Metanephros (tissue), 1 donor: ENCODE data around the gene AGXT. TPM values are rescaled to one million over a fixed set of nuclear protein-coding genes. Genes with fewer than 3 reads are reported as not detected.

ENCODE experiments used
- total RNA-seq: library from RNA; depleted of rRNA; stranded (reverse); fragments of >200 nt; gene quantifications from one replicate; pipeline ENCODE4 v1.2.3, GENCODE V29; 2014

AGXT gene
- total RNA-seq = not detected

GRCh38 chr2:240868286-240869108 is at the start of gene AGXT:
TSS of gene AGXT (plus strand) at chr2:240868824. CDS start at chr2:240868866, 42 bp downstream.

GRCh38 chr2:240819858-240820606 is 48.6 kb upstream of the AGXT start, which contains the start of gene KIF1A:
TSS of gene KIF1A (minus strand) at chr2:240820219. CDS start at chr2:240797752, 22,467 bp downstream.

GRCh38 chr2:240895656-240896388 is 27.2 kb downstream of the AGXT start, which contains the start of gene MAB21L4:
TSS of gene MAB21L4 (minus strand) at chr2:240896156. CDS start at chr2:240895997, 159 bp downstream.

GRCh38 chr2:240906141-240906910 is 37.7 kb downstream of the AGXT start, which contains the start of gene CROCC2:
TSS of gene CROCC2 (plus strand) at chr2:240906336. CDS start at chr2:240906514, 178 bp downstream.

Other genes with a start within 250 kb of the AGXT start
- gene GPR35, start 243.3 kb upstream of the AGXT start, total RNA-seq = 2.5 TPM
- 0.58 TPM for gene AQP12B, start 185.9 kb upstream of the AGXT start, total RNA-seq
- not detected for gene AQP12A, start 177.0 kb upstream of the AGXT start, total RNA-seq
- 10.5 TPM for gene KIF1A, start 48.6 kb upstream of the AGXT start, total RNA-seq
- 0.35 TPM for gene MAB21L4, start 27.3 kb downstream of the AGXT start, total RNA-seq
- gene CROCC2, start 37.5 kb downstream of the AGXT start, total RNA-seq = 0.18 TPM
- 35.0 TPM for gene SNED1, start 129.8 kb downstream of the AGXT start, total RNA-seq
- gene MTERF4, start 233.5 kb downstream of the AGXT start, total RNA-seq = 48.5 TPM